GM21723 (cell line): Measurements from ENCODE around the gene IQSEC1.

ENCODE experiments used
- ATAC-seq: cut with Tn5 transposase; IDR thresholded peaks from one replicate; pipeline ENCODE4 v1.9.1; 2021; ENCODE audit warnings: mild to moderate bottlenecking, moderate library complexity; ENCODE audit not compliant: unreplicated experiment

The IQSEC1 gene

GRCh38 chr3:13073326-13074005 is at the start of gene IQSEC1:
IQSEC1 (minus strand) TSS chr3:13073429; CDS start chr3:13073014, 415 bp downstream.
- ATAC-seq, result peak; percentile 68

- ATAC-seq, result no peak
These were observed 49.1 kb upstream of the IQSEC1 start for GRCh38 chr3:13122081-13123012.

- ATAC-seq, result no peak
These were observed 48.3 kb upstream of the IQSEC1 start for GRCh38 chr3:13121553-13122001.

GRCh38 chr3:13120928-13121552 is 47.8 kb upstream of the IQSEC1 start:
- ATAC-seq, result no peak

- no peak for ATAC-seq
These were observed 47.2 kb upstream of the IQSEC1 start for GRCh38 chr3:13120289-13120927.

GRCh38 chr3:13119471-13120220 is 46.4 kb upstream of the IQSEC1 start:
- ATAC-seq, result no peak

- ATAC-seq, result no peak
These were observed 43.2 kb upstream of the IQSEC1 start for GRCh38 chr3:13116426-13116825.

- no peak for ATAC-seq
These were observed 42.8 kb upstream of the IQSEC1 start for GRCh38 chr3:13115991-13116390.

GRCh38 chr3:13115576-13115910 is 42.3 kb upstream of the IQSEC1 start:
- no peak for ATAC-seq

- no peak for ATAC-seq
These were observed 41.8 kb upstream of the IQSEC1 start for GRCh38 chr3:13114811-13115575.

GRCh38 chr3:13113346-13114330 is 40.4 kb upstream of the IQSEC1 start:
- no peak for ATAC-seq

- no peak for ATAC-seq
These were observed 39.5 kb upstream of the IQSEC1 start for GRCh38 chr3:13112521-13113345.

- ATAC-seq, result no peak
These were observed 38.8 kb upstream of the IQSEC1 start for GRCh38 chr3:13111873-13112520.

GRCh38 chr3:13111173-13111872 is 38.1 kb upstream of the IQSEC1 start:
- ATAC-seq, result peak; percentile 24

GRCh38 chr3:13110678-13111116 is 37.5 kb upstream of the IQSEC1 start:
- peak; percentile 70 for ATAC-seq

GRCh38 chr3:13109516-13109915 is 36.3 kb upstream of the IQSEC1 start:
- ATAC-seq, result no peak
